ENCODE measurements around the gene PCSK5. TPM values are rescaled to one million over a fixed set of nuclear protein-coding genes. Genes with fewer than 3 reads are reported as not detected.

Gene PCSK5
- total and polyA plus RNA-seq, 2 of the 8 experiments (the other 6 are each of a cell fraction or from before 2014, with no cell fraction given), result 5.5 to 10.7 TPM

DNA sequence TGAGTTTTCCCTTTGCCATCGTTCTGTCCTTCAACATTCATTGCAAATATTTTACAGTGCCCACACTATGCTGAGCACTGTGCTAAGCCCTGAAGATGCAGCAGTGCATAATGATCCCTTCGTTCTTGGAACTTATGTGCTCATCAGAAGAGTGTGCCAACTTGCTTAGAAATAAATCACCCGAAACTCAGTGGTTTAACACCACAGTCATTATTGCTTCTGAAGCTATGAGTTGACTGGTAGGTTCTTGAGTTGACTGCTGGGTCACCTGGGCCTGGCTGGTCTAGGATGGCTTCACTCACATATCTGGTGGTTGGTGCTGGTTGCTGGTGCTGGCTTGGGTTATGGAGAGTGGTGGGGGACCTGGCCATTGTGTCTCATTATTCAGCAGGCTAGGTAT lies 20.9 kb downstream of the PCSK5 start:
- Histone ChIP-seq H3K14ac (ENCODE audit: insufficient read length) (no peak overlapping the region), H3K56ac (replicated peaks; ENCODE audit: insufficient read length, low read depth, low read length) (no peak overlapping the region), H3K23ac (ENCODE audit: insufficient read length) (no peak overlapping the region), H2BK12ac (ENCODE audit: low read depth, low read length) (no peak overlapping the region), H3K4me1 (replicated peaks in 1 of 4; ENCODE audit: control insufficient read depth in 3 of 4, insufficient read depth in 4 of 4, low read length in 3 of 4) (peaks cover 0 to 8% (median 4%) of the 10 kb centered on the region in 4 experiments; a peak in 1 of 7 replicates), H3K79me2 (ENCODE audit: control insufficient read depth in 1 of 2, insufficient read depth in 2 of 2, low read length in 2 of 2) (peaks cover 0 to 74% of the 10 kb centered on the region in 2 experiments; a peak in 3 of 4 replicates), H3K18ac (ENCODE audit: extremely low read depth, low read length) (no peak overlapping the region), H3K27me3 (replicated peaks in 1 of 4; ENCODE audit: control insufficient read depth in 3 of 4, extremely low read depth in 1 of 4, insufficient read depth in 3 of 4, low read length in 3 of 4) (no peaks in the 10 kb centered on the region), H3K79me1 (ENCODE audit: low read depth, low read length) (peaks cover 5% of the 10 kb centered on the region; the same call in 1 of the 2 replicates), H2BK20ac (ENCODE audit: low read length) (no peak overlapping the region), H3K9me3 (ENCODE audit: insufficient read depth in 2 of 2, low read depth in 1 of 2, low read length in 1 of 2) (no peaks in the 10 kb centered on the region), H2BK5ac (ENCODE audit: low read depth, low read length) (no peak overlapping the region), H3K4me3 (ENCODE audit: extremely low read depth in 1 of 4, insufficient read depth in 2 of 4, low read depth in 3 of 4, low read length in 4 of 4) (no peak overlapping the region), H4K8ac (ENCODE audit: extremely low read depth, insufficient read depth, low read length) (no peak overlapping the region), H2AK5ac (ENCODE audit: low read depth, low read length) (no peak overlapping the region), H3K36me3 (ENCODE audit: control insufficient read depth in 2 of 4, insufficient read depth in 4 of 4, low read length in 3 of 4) (no peaks in the 10 kb centered on the region), H3K23me2 (ENCODE audit: low read depth, low read length) (no peaks in the 10 kb centered on the region), H4K20me1 (replicated peaks in 1 of 2; ENCODE audit: control insufficient read depth in 1 of 2, insufficient read depth in 2 of 2, low read length in 2 of 2) (peaks cover 0 to 2% of the 10 kb centered on the region in 2 experiments), H3K27ac (ENCODE audit: low read depth, low read length) (no peak overlapping the region), H4K5ac (ENCODE audit: insufficient read length, low read depth, low read length) (no peak overlapping the region), H2AFZ (ENCODE audit: low read length) (no peak overlapping the region), H4K91ac (replicated peaks; ENCODE audit: insufficient read length, low read length) (no peak overlapping the region), H3K9ac (replicated peaks in 1 of 4; ENCODE audit: extremely low read depth in 1 of 4, low read depth in 3 of 4, low read length in 3 of 4) (no peak overlapping the region), H3K4me2 (ENCODE audit: insufficient read depth in 1 of 2, low read depth in 2 of 2, low read length in 2 of 2) (no peak overlapping the region), H2BK15ac (ENCODE audit: low read length) (no peak overlapping the region), H2BK120ac (replicated peaks; ENCODE audit: low read depth, low read length) (no peak overlapping the region), H3K4ac (replicated peaks; ENCODE audit: insufficient read length, low read depth, low read length) (no peak overlapping the region)
- 78% methylated on average over 3 of the region's 3 CpGs; no CpG with 5 or more reads in 1 of the 2 experiments for WGBS, 2 experiments (ENCODE audit: extremely low coverage in 1 of 2, insufficient coverage in 1 of 2, insufficient read length in 1 of 2, insufficient replicate concordance in 2 of 2, low coverage in 1 of 2, low lambda C conversion rate in 2 of 2, missing lambda C conversion rate in 1 of 2)
- POLR2A ChIA-PET (ENCODE audit: partially characterized antibody), result no interaction called here
- FAIRE-seq (no peak), DNase-seq (ENCODE audit: low read depth in 1 of 2, low spot score in 2 of 2) (no peak)
- CTCF ChIA-PET (ENCODE audit: partially characterized antibody), result interaction anchor here (0.8 kb wide), 1 partner anchor 9 kb away, joined by 3 read pairs; no protein-coding TSS in a partner anchor
- TF ChIP-seq JUN (IDR thresholded peaks at IDR 0.05; ENCODE audit: low read depth, low read length), result no peak
- no peak for TF ChIP-seq SAP30 (IDR thresholded peaks at IDR 0.05; ENCODE audit: insufficient read depth, insufficient replicate concordance, low read length)
- no peak for TF ChIP-seq CREB1 (IDR thresholded peaks at IDR 0.05)
- TF ChIP-seq GABPA (IDR thresholded peaks at IDR 0.05; ENCODE audit: borderline replicate concordance, insufficient read depth, low read length), result no peak
- TF ChIP-seq YY1 (IDR thresholded peaks at IDR 0.05; ENCODE audit: low read depth, low read length), result no peak
- no peak for TF ChIP-seq CHD2 (IDR thresholded peaks at IDR 0.05; ENCODE audit: low read length)
- no peak for TF ChIP-seq SRF (IDR thresholded peaks at IDR 0.05; ENCODE audit: low read depth, low read length)
- no peak for TF ChIP-seq HDAC2 (IDR thresholded peaks at IDR 0.05; ENCODE audit: borderline replicate concordance in 1 of 2, low read depth in 2 of 2, low read length in 2 of 2)
- no peak for TF ChIP-seq CHD1 (IDR thresholded peaks at IDR 0.05; ENCODE audit: low read depth, low read length)
